GM10248 (cell line): ENCODE data around the gene USP47.

Experiments
- CTCF ChIA-PET: fragments of 300-600 bp; sonication (Branson Sonifier 250); formaldehyde crosslinking; extraction: SDS; loops from one replicate; lab custom pipeline; 2021; ENCODE audit warnings: antibody characterized with exemption; lab: Yijun Ruan, JAX
- POLR2A ChIA-PET: fragments of 350-650 bp; sonication (Branson Sonifier 250); formaldehyde crosslinking; extraction: SDS; loops from one replicate; lab custom pipeline; 2020; ENCODE audit warnings: antibody characterized with exemption; lab: Yijun Ruan, JAX
- DNase-seq: peaks from one replicate; pipeline ENCODE4 v3.0.0; 2012; ENCODE audit errors: extremely low spot score
- CTCF ChIP-seq: IDR thresholded peaks from 2 replicates; pipeline ENCODE4 v1.5.1; 2012; ENCODE audit warnings: mild to moderate bottlenecking, low read depth; ENCODE audit errors: extremely low read depth, missing control alignments, control extremely low read depth

Gene USP47

DNA sequence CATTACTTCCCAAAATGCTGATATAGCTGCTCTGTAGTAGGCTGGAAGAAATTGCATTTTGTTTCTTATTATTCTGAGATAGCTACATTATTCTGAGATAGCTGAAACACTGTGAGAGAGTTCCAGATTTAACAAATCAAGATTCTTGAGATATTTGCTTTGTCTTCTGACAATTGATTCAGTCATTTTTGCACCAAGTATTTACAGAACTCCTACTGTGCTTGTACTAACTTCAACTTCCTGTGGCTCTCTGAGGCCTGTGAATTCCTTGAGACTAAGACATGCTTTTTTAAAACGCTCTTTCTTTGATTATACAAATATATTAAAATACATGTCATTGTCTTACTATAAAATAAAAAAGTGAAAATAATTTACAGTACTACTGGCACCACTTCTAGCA lies 52.7 kb downstream of the USP47 start:
- no peak for TF ChIP-seq CTCF
- ChIA-PET CTCF (interaction anchor here (1.2 to 1.5 kb wide), 3 partner anchors 14 to 73 kb away, joined by 3 read pairs; no protein-coding TSS in a partner anchor), POLR2A (no interaction called here)
- no peak for DNase-seq

- no peak for DNase-seq
- no peak for TF ChIP-seq CTCF
- CTCF ChIA-PET: interaction anchor here (1.3 kb wide), 1 partner anchor 46 kb away, joined by 5 read pairs; no protein-coding TSS in a partner anchor
- POLR2A ChIA-PET: no interaction called here
These were observed 53.9 kb downstream of the USP47 start for GRCh38 chr11:11895672-11896071.

DNA sequence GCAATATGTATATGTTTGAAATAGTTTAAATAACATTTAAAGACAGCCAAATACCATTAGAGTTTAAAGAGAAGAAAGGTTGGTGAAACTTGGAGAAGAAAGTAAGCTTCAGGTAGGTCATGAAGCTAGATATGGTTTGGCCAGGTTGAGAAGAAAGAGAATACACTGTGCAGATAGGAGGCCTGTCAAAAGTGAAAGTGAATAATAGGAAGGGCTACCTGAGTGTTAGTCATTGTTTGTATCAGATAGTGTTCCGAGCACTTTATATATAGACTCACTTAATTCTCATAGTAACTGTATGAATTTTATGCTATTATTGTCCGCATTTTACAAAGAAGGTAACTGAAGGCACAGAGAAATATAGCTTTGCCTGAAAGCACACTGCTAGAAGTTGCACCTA lies 56.9 kb downstream of the USP47 start:
- CTCF ChIA-PET: interaction anchor here (1.5 kb wide), 1 partner anchor 11 kb away, joined by 3 read pairs; no protein-coding TSS in a partner anchor
- TF ChIP-seq CTCF: no peak
- DNase-seq: peak; percentile 8
- POLR2A ChIA-PET: no interaction called here

DNA sequence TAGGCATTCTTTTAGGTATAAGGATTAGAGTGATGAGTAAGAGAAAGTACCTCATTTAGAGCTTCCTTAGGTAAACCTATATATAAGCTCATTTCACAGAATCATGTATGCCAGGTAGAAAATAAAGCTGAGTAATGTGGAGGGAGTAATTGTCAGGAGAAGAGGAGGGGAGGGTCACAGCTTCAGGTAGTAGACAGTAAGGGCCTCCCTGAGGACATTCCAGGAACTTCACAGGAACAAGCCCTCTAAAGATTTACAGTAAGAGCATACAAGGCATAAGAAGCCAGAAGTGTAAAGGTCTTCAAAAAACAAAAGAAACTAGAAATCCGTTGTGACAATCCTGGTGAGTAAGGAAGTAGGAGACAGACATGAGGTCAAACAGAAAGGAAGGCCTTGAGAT lies 57.6 kb downstream of the USP47 start:
- no peak for TF ChIP-seq CTCF
- DNase-seq: no peak
- ChIA-PET CTCF (interaction anchor here (1.1 to 1.5 kb wide), 2 partner anchors 10 to 12 kb away, joined by 3 read pairs; no protein-coding TSS in a partner anchor), POLR2A (no interaction called here)

DNA sequence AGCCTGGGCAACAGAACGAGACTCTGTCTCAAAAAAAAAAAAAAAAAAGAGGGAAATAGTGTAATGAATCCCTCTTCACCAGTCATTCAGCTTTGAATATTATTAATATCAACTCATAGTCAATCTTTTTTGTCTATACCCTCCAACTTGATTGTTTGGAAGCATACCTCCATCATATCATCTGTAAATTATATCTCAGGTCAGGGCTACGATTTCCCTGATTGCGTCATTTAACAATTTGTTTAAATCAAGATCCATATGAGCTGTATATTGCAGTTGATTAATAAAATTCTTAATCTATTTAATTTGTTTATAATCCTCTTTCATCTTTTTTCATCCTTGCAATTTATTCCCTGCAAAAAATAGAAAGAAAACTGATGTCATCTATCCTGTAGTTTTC lies 60.2 kb downstream of the USP47 start:
- TF ChIP-seq CTCF: no peak
- ChIA-PET POLR2A (no interaction called here), CTCF (interaction anchor here (1.2 to 2.5 kb wide), 4 partner anchors 9 to 60 kb away, joined by 3 to 6 read pairs (median 3); no protein-coding TSS in a partner anchor)
- no peak for DNase-seq

DNA sequence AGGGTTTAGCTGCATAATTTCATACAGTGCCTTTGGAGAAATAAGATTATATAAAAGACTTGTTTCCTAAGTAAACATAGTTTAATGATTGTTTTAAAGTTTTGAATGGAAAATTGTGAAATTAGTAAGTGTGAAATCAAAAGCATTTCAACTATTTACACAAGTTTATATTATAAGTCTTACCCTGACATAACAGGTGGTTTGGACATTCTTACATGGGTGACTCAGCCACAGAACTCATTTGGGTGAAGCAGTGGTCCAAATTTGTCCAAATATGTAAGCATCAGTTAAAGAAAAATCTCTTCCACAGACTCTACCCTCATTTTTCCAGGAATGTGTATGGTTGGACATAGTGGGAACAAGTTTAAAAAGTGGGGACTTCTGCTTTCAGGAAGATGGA lies 68.0 kb downstream of the USP47 start:
- ChIA-PET POLR2A (no interaction called here), CTCF (no interaction called here)
- TF ChIP-seq CTCF: no peak
- no peak for DNase-seq

DNA sequence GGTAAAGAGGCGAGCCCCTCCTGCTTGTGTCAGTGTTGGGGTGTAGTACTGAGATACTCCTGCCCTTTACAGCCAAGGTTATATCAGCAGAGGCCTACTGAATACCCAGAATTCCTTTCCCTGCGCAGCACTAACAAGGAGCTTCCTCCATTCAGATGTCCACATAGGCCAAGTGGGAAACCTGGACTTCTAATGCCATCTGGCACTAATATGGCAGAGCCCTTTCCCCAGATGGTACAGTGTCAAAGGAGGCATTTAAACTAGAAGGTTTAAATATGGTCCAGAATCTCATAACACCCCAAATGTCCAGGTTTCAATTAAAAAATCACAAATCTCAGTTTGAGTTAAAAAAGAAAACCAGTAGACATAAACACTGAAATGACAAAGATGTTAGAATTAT lies 68.8 kb downstream of the USP47 start:
- POLR2A ChIA-PET: no interaction called here

More for the DNA sequence above, 68.8 kb downstream of the USP47 start:
- DNase-seq: no peak
- no peak for TF ChIP-seq CTCF
- CTCF ChIA-PET: interaction anchor here (0.9 kb wide), 1 partner anchor 9 kb away, joined by 3 read pairs; no protein-coding TSS in a partner anchor
